Liver (tissue), 9 donors: ENCODE measurements around the gene RAB27A. TPM values are rescaled to one million over a fixed set of nuclear protein-coding genes. Genes with fewer than 3 reads are reported as not detected.

ENCODE experiments used
- DNase-seq: peaks from one replicate; pipeline ENCODE4 v3.0.0-alpha.2; 2017; ENCODE audit warnings: low spot score
- H3K27ac ChIP-seq, 2 donors: one replicate each; pipeline ENCODE4 v1.7.0; 2013; ENCODE audit warnings: inconsistent platforms in 2 of 2, low read length in 2 of 2, control low read depth in 1 of 2, low read depth in 1 of 2, mild to moderate bottlenecking in 1 of 2
- H3K27me3 ChIP-seq, 4 donors: one replicate each; pipeline versions ENCODE4 v1.6.1 to v1.7.0; 2013; ENCODE audit warnings: low read length in 3 of 4, inconsistent platforms in 1 of 4, mild to moderate bottlenecking in 1 of 4, moderate library complexity in 1 of 4; ENCODE audit not compliant: control insufficient read depth in 4 of 4, insufficient read depth in 4 of 4
- H3K36me3 ChIP-seq, 4 donors: one replicate each; pipeline versions ENCODE4 v1.6.1 to v1.7.0; 2013; ENCODE audit warnings: low read length in 3 of 4, mild to moderate bottlenecking in 3 of 4, low read depth in 1 of 4, moderate library complexity in 1 of 4; ENCODE audit not compliant: control insufficient read depth in 4 of 4, insufficient read depth in 3 of 4
- H3K4me1 ChIP-seq, 4 donors: one replicate each; pipeline versions ENCODE4 v1.6.1 to v1.7.0; 2013; ENCODE audit warnings: low read length in 3 of 4, mild to moderate bottlenecking in 3 of 4, moderate library complexity in 1 of 4; ENCODE audit not compliant: control insufficient read depth in 4 of 4, insufficient read depth in 4 of 4
- H3K4me3 ChIP-seq, 3 donors: one replicate each; pipeline versions ENCODE4 v1.6.1 to v1.7.0; 2013; ENCODE audit warnings: low read length in 3 of 3, control low read depth in 1 of 3, low read depth in 1 of 3, mild to moderate bottlenecking in 1 of 3
- H3K9ac ChIP-seq, 2 donors: one replicate each; pipeline ENCODE4 v1.7.0; 2013; ENCODE audit warnings: low read length in 2 of 2, mild to moderate bottlenecking in 2 of 2, moderate library complexity in 2 of 2, control low read depth in 1 of 2, low read depth in 1 of 2
- H3K9me3 ChIP-seq, 4 donors: one replicate each; pipeline versions ENCODE4 v1.6.1 to v1.7.0; 2013; ENCODE audit warnings: low read length in 3 of 4; ENCODE audit not compliant: control insufficient read depth in 4 of 4
- ATF3 ChIP-seq: IDR thresholded peaks from 2 replicates; pipeline ENCODE4 v1.6.1; 2016; ENCODE audit warnings: antibody characterized with exemption
- CTCF ChIP-seq: fragments of 150-350 bp; IDR thresholded peaks from 2 replicates; pipeline ENCODE4 v1.5.1; 2017; ENCODE audit warnings: improper control_type of control experiment, low read depth, low read length; ENCODE audit not compliant: missing input control
- EGR1 ChIP-seq, 2 donors: IDR thresholded peaks; 2 replicates each; pipeline ENCODE4 v1.6.1; 2016 to 2018; ENCODE audit warnings: antibody characterized with exemption in 2 of 2, low read depth in 2 of 2
- FOXA1 ChIP-seq: IDR thresholded peaks from 2 replicates; pipeline ENCODE4 v1.6.1; 2016; ENCODE audit warnings: antibody characterized with exemption
- FOXA2 ChIP-seq: IDR thresholded peaks from 2 replicates; pipeline ENCODE4 v1.6.1; 2016; ENCODE audit warnings: antibody characterized with exemption
- GABPA ChIP-seq, 2 donors: IDR thresholded peaks in 1 of 2; conservative IDR thresholded peaks in 1 of 2; 2 replicates each; pipeline ENCODE4 v1.6.1; 2016; ENCODE audit warnings: antibody characterized with exemption in 2 of 2, mild to moderate bottlenecking in 1 of 2, moderate library complexity in 1 of 2
- HNF4A ChIP-seq, 2 donors: conservative IDR thresholded peaks; 2 replicates each; pipeline ENCODE4 v1.6.1; 2016; ENCODE audit warnings: antibody characterized with exemption in 2 of 2, mild to moderate bottlenecking in 2 of 2
- HNF4G ChIP-seq: IDR thresholded peaks from 2 replicates; pipeline ENCODE4 v1.6.1; 2016; ENCODE audit warnings: antibody characterized with exemption
- JUND ChIP-seq, 2 donors: IDR thresholded peaks; 2 replicates each; pipeline ENCODE4 v1.6.1; 2016; ENCODE audit warnings: antibody characterized with exemption in 2 of 2
- NR2F2 ChIP-seq: IDR thresholded peaks from 2 replicates; pipeline ENCODE4 v1.6.1; 2016; ENCODE audit warnings: antibody characterized with exemption
- RAD21 ChIP-seq, 2 donors: IDR thresholded peaks; 2 replicates each; pipeline ENCODE4 v1.6.1; 2016; ENCODE audit warnings: antibody characterized with exemption in 2 of 2, mild to moderate bottlenecking in 2 of 2
- RXRA ChIP-seq, 2 donors: IDR thresholded peaks; 2 replicates each; pipeline ENCODE4 v1.6.1; 2017 to 2018; ENCODE audit warnings: antibody characterized with exemption in 2 of 2, mild to moderate bottlenecking in 1 of 2
- SP1 ChIP-seq: IDR thresholded peaks from 2 replicates; pipeline ENCODE4 v1.6.1; 2018; ENCODE audit warnings: antibody characterized with exemption, mild to moderate bottlenecking
- TAF1 ChIP-seq: conservative IDR thresholded peaks from 2 replicates; pipeline ENCODE4 v1.6.1; 2016; ENCODE audit warnings: antibody characterized with exemption, mild to moderate bottlenecking
- YY1 ChIP-seq: IDR thresholded peaks from 2 replicates; pipeline ENCODE4 v1.6.1; 2016; ENCODE audit warnings: antibody characterized with exemption, mild to moderate bottlenecking
- ZBTB33 ChIP-seq: IDR thresholded peaks from 2 replicates; pipeline ENCODE4 v1.6.1; 2016; ENCODE audit warnings: antibody characterized with exemption
- WGBS: extraction: QIAGEN DNeasy Blood & Tissue Kit; methylation state at CpG from one replicate; pipeline ENCODE4 v1.1.7; 2013; 5-methylcytosine and 5-hydroxymethylcytosine counted together
- polyA plus RNA-seq, 2 donors: library from polyadenylated mRNA; stranded (reverse) in 1 of 2; unstranded in 1 of 2; fragments of 200-250 nt in 1 of 2; fragments of >200 nt in 1 of 2; fragmentation: Nextera tagmentation in 1 of 2; extraction: Ambion mirVana in 1 of 2; gene quantifications; one replicate each; pipeline versions ENCODE4 v1.2.1 to v1.2.3, GENCODE V29; 2013 to 2015
- total RNA-seq, 2 donors: library from RNA; depleted of rRNA; stranded (reverse); fragments of >200 nt; gene quantifications; one replicate each; pipeline ENCODE4 v1.2.3, GENCODE V29; 2014
- TF ChIP-seq, protein P1 (sequence below): IDR thresholded peaks from 2 replicates; pipeline ENCODE4 v1.6.1; 2016; ENCODE audit warnings: antibody characterized with exemption, mild to moderate bottlenecking
- TF ChIP-seq, protein P2 (sequence below): IDR thresholded peaks from 2 replicates; pipeline ENCODE4 v1.6.1; 2016; ENCODE audit warnings: antibody characterized with exemption
- donor health status: healthy.
- donor health status: healthy.
- donor health status: healthy.
- donor health status: healthy.
- donor health status: healthy.

RAB27A gene
- total and polyA plus RNA-seq, 4 donors, result 6.4 to 30.8 (median 24.9) TPM

DNA sequence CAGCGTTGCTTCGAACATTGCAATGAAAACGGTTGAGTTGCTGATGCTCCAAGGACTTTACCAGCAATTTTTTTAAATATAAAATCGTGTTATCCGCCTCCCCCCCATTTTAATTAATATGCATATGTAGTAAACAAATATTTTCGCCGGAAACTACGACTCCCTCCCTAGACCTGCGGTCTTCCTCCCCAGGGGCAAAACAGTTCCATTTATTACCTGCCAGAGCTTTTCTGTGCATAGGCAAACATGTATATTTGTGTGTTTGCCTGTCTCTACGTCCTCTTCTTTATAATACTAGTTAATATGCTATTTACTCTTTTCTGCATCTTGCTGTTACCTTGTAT is 92.3 kb downstream of the RAB27A start (continued):
- no peak for TF ChIP-seq EGR1 (IDR thresholded peaks at IDR 0.05; ENCODE audit: low read depth in 2 of 2)

DNA sequence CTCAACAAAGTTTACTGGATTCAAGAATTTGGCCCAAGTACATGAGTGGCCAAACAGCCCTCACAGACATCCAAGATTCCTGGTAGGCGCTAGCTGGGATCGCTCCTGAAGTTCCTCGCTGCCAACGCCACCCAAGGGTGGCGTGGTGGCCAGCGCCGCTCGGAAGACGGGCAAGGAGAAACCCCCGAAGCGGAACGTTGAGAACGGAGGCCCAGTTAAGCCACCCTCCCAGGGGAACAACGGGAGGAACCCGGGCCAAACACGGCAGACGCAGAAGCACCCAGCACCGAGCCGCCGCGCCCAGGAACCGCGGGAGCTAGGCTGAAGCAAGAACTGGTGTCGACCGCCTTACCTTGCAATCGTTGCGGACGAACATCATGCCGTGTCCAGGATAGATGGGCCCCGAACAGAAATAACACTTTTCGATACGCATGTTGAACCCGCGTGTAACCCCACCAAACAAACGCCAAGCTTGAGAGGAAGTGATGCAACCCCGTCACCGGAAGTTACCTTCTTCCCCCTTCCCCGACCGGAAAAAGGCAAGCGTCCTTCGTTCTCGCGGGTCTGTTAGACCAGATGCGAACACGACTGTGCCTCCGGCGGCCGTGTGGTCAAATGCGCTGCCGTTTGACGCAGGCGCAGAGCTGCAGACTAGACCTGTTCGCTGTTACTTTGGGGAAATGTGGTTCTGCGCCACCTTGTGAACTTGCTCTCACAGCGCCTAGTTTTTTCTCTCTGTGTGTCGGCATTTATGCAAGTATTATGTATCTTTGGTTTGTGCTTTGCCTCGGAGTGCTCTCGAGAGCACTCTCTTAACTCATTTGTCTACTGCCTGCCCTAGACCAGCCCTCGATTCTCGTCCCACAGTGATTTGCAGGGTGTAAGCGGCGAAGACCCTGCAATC is 92.9 kb downstream of the RAB27A start, which contains the start of gene RSL24D1:
TSS of gene RSL24D1 (minus strand) at position 484 of the 904 bp plus-strand sequence. CDS start at position 433, 51 bp downstream.
- under 1% methylated on average over 62 of the region's 62 CpGs for WGBS
- TF ChIP-seq EGR1 (IDR thresholded peaks at IDR 0.05; ENCODE audit: low read depth in 2 of 2), result peak; percentile 90 to 91
- no peak for TF ChIP-seq HNF4G
- peak; percentile 84 for TF ChIP-seq YY1
- TF ChIP-seq, protein P1, sequence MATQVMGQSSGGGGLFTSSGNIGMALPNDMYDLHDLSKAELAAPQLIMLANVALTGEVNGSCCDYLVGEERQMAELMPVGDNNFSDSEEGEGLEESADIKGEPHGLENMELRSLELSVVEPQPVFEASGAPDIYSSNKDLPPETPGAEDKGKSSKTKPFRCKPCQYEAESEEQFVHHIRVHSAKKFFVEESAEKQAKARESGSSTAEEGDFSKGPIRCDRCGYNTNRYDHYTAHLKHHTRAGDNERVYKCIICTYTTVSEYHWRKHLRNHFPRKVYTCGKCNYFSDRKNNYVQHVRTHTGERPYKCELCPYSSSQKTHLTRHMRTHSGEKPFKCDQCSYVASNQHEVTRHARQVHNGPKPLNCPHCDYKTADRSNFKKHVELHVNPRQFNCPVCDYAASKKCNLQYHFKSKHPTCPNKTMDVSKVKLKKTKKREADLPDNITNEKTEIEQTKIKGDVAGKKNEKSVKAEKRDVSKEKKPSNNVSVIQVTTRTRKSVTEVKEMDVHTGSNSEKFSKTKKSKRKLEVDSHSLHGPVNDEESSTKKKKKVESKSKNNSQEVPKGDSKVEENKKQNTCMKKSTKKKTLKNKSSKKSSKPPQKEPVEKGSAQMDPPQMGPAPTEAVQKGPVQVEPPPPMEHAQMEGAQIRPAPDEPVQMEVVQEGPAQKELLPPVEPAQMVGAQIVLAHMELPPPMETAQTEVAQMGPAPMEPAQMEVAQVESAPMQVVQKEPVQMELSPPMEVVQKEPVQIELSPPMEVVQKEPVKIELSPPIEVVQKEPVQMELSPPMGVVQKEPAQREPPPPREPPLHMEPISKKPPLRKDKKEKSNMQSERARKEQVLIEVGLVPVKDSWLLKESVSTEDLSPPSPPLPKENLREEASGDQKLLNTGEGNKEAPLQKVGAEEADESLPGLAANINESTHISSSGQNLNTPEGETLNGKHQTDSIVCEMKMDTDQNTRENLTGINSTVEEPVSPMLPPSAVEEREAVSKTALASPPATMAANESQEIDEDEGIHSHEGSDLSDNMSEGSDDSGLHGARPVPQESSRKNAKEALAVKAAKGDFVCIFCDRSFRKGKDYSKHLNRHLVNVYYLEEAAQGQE, result peak; percentile 86
- TF ChIP-seq JUND (IDR thresholded peaks at IDR 0.05), result peak; percentile 54 to 66
- peak; percentile 35 for TF ChIP-seq CTCF
- TF ChIP-seq ATF3, result peak; percentile 94
- TF ChIP-seq, protein P2, sequence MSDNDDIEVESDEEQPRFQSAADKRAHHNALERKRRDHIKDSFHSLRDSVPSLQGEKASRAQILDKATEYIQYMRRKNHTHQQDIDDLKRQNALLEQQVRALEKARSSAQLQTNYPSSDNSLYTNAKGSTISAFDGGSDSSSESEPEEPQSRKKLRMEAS, result peak; percentile 99
- peak; percentile 59 to 64 for TF ChIP-seq RAD21 (IDR thresholded peaks at IDR 0.05)
- peak; percentile 99 for TF ChIP-seq ZBTB33
- TF ChIP-seq NR2F2, result peak; percentile 89
- peak; percentile 52 for TF ChIP-seq FOXA1
- TF ChIP-seq SP1, result peak; percentile 83
- TF ChIP-seq TAF1, result peak; percentile 91
- peak; percentile 81 to 82 for TF ChIP-seq RXRA (IDR thresholded peaks at IDR 0.05)
- peak; percentile 35 to 47 for TF ChIP-seq HNF4A (conservative IDR thresholded peaks at IDR 0.05)
- TF ChIP-seq GABPA (IDR thresholded peaks at IDR 0.05 in 1 of 2, conservative IDR thresholded peaks at IDR 0.05 in 1 of 2), result peak; percentile 99 to 100
- peak; percentile 14 for TF ChIP-seq FOXA2
- peak within 1 kb of the TSS; percentile 81 to 99 (median 91) for H3K4me3 ChIP-seq

More for the DNA sequence above, 92.9 kb downstream of the RAB27A start, which contains the start of gene RSL24D1:
- H3K9me3 ChIP-seq, result no peaks in the 10 kb centered on the region
- H3K9ac ChIP-seq, result peak within 1 kb of the TSS; percentile 88 to 99
- DNase-seq, result peak; percentile 90
- peaks cover 5 to 30% (median 20%) of the 10 kb centered on the region in 4 donors for H3K4me1 ChIP-seq
- no peaks in the 10 kb centered on the region for H3K27me3 ChIP-seq
- peak within 1 kb of the TSS; percentile 93 to 96 for H3K27ac ChIP-seq
- H3K36me3 ChIP-seq, result peaks cover 0 to 9% (median 2%) of the 10 kb centered on the region in 4 donors
